ENCODE data around the gene SPATS2L.

DNA sequence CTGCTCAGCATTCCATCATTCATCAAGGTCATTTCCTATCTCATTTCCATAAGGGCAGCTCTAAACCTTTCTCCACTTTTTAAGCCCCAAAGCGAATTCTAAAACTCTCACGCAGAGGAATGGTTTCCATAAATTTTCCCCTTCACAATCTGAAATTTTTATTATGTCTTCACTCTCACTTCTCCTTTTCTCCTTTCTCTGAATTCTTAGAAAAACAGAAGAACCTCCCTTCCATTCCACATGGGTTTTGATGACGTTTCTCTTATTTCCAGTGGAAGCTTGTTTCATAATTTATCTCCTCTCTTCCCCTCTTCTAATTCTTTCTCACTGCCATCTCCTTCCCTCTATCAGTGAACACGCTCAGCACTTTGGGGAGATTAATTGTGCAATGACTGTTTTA is 97.3 kb downstream of the SPATS2L start:
- TF ChIP-seq, protein P1, sequence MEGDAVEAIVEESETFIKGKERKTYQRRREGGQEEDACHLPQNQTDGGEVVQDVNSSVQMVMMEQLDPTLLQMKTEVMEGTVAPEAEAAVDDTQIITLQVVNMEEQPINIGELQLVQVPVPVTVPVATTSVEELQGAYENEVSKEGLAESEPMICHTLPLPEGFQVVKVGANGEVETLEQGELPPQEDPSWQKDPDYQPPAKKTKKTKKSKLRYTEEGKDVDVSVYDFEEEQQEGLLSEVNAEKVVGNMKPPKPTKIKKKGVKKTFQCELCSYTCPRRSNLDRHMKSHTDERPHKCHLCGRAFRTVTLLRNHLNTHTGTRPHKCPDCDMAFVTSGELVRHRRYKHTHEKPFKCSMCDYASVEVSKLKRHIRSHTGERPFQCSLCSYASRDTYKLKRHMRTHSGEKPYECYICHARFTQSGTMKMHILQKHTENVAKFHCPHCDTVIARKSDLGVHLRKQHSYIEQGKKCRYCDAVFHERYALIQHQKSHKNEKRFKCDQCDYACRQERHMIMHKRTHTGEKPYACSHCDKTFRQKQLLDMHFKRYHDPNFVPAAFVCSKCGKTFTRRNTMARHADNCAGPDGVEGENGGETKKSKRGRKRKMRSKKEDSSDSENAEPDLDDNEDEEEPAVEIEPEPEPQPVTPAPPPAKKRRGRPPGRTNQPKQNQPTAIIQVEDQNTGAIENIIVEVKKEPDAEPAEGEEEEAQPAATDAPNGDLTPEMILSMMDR (IDR thresholded peaks at IDR 0.05) = no peak
- TF ChIP-seq POLR2A (IDR thresholded peaks at IDR 0.05) = no peak

Data from lower leg skin (tissue), 3 donors.